A549 (cell line): Measurements from ENCODE around the gene PHPT1.

Source experiments
- ESRRA ChIP-seq: fragments of 150-350 bp; IDR thresholded peaks from 2 replicates; pipeline ENCODE4 v1.6.1; 2014; ENCODE audit warnings: mild to moderate bottlenecking, low read length, borderline replicate concordance
- FOXS1 ChIP-seq: fragments of 250-450 bp; sonication (Bioruptor Pico); IDR thresholded peaks from 2 replicates; pipeline ENCODE4 v1.5.0; 2020; ENCODE audit warnings: mild to moderate bottlenecking, moderate library complexity
- MAFK ChIP-seq: fragments of 450-650 bp; IDR thresholded peaks from 2 replicates; pipeline ENCODE4 v1.6.1; 2014; ENCODE audit not compliant: partially characterized antibody
- NFE2L2 ChIP-seq: fragments of 150-350 bp; conservative IDR thresholded peaks from 2 replicates; pipeline ENCODE4 v1.6.1; 2014; ENCODE audit warnings: low read length
- TF ChIP-seq, protein P1 (sequence below): fragments of >200 bp; sonication (Bioruptor Twin); formaldehyde crosslinking; IDR thresholded peaks from 3 replicates; pipeline ENCODE4 v1.5.1; 2016
- TF ChIP-seq, protein P2 (sequence below): fragments of 250-450 bp; sonication (Bioruptor Pico); IDR thresholded peaks from 2 replicates; pipeline ENCODE4 v1.5.0; 2021; ENCODE audit warnings: mild to moderate bottlenecking, moderate library complexity, borderline replicate concordance

- TF ChIP-seq, protein P1, sequence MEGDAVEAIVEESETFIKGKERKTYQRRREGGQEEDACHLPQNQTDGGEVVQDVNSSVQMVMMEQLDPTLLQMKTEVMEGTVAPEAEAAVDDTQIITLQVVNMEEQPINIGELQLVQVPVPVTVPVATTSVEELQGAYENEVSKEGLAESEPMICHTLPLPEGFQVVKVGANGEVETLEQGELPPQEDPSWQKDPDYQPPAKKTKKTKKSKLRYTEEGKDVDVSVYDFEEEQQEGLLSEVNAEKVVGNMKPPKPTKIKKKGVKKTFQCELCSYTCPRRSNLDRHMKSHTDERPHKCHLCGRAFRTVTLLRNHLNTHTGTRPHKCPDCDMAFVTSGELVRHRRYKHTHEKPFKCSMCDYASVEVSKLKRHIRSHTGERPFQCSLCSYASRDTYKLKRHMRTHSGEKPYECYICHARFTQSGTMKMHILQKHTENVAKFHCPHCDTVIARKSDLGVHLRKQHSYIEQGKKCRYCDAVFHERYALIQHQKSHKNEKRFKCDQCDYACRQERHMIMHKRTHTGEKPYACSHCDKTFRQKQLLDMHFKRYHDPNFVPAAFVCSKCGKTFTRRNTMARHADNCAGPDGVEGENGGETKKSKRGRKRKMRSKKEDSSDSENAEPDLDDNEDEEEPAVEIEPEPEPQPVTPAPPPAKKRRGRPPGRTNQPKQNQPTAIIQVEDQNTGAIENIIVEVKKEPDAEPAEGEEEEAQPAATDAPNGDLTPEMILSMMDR: no peak
- TF ChIP-seq MAFK (no peak), FOXS1 (CRISPR knock-in tag) (no peak), NFE2L2 (no peak), ESRRA (no peak)
- TF ChIP-seq, protein P2, sequence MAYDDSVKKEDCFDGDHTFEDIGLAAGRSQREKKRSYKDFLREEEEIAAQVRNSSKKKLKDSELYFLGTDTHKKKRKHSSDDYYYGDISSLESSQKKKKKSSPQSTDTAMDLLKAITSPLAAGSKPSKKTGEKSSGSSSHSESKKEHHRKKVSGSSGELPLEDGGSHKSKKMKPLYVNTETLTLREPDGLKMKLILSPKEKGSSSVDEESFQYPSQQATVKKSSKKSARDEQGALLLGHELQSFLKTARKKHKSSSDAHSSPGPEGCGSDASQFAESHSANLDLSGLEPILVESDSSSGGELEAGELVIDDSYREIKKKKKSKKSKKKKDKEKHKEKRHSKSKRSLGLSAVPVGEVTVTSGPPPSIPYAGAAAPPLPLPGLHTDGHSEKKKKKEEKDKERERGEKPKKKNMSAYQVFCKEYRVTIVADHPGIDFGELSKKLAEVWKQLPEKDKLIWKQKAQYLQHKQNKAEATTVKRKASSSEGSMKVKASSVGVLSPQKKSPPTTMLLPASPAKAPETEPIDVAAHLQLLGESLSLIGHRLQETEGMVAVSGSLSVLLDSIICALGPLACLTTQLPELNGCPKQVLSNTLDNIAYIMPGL (CRISPR knock-in tag): no peak
Observed at GRCh38 chr9:136847826-136848392, 1.3 kb upstream of the PHPT1 start.
